ENCODE measurements around the gene RASGRF2.

RASGRF2 gene

DNA sequence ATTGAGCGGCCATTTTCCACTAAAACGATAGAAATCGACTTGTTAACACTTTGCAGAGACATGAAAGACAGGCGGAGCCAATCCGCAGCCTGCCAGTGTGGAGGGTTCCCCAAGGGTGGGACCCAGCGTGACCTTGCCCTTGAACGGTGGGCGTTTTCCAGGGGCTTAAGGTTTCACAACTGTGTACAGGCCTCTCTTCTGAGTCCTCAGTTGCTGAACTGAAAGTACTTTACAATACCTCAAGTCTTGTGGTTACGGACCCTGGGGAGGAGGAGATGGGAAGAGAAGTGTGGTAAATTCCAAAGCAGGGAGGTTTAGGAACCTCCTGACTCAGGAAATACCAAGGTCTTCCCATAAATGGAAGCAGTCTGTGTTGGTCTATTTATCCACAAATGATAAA is 204.8 kb downstream of the RASGRF2 start:
- TF ChIP-seq, protein P1, sequence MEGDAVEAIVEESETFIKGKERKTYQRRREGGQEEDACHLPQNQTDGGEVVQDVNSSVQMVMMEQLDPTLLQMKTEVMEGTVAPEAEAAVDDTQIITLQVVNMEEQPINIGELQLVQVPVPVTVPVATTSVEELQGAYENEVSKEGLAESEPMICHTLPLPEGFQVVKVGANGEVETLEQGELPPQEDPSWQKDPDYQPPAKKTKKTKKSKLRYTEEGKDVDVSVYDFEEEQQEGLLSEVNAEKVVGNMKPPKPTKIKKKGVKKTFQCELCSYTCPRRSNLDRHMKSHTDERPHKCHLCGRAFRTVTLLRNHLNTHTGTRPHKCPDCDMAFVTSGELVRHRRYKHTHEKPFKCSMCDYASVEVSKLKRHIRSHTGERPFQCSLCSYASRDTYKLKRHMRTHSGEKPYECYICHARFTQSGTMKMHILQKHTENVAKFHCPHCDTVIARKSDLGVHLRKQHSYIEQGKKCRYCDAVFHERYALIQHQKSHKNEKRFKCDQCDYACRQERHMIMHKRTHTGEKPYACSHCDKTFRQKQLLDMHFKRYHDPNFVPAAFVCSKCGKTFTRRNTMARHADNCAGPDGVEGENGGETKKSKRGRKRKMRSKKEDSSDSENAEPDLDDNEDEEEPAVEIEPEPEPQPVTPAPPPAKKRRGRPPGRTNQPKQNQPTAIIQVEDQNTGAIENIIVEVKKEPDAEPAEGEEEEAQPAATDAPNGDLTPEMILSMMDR (IDR thresholded peaks at IDR 0.05): no peak
- Histone ChIP-seq H3K9me3 (no peaks in the 10 kb centered on the region), H3K4me1 (ENCODE audit: control insufficient read depth in 1 of 2, insufficient read depth in 1 of 2, low read depth in 1 of 2, low read length in 1 of 2) (no peaks in the 10 kb centered on the region), H3K27ac (no peak overlapping the region), H3K36me3 (no peaks in the 10 kb centered on the region), H3K4me3 (ENCODE audit: low read depth in 1 of 2, low read length in 1 of 2) (no peak overlapping the region), H3K27me3 (no peaks in the 10 kb centered on the region)

DNA sequence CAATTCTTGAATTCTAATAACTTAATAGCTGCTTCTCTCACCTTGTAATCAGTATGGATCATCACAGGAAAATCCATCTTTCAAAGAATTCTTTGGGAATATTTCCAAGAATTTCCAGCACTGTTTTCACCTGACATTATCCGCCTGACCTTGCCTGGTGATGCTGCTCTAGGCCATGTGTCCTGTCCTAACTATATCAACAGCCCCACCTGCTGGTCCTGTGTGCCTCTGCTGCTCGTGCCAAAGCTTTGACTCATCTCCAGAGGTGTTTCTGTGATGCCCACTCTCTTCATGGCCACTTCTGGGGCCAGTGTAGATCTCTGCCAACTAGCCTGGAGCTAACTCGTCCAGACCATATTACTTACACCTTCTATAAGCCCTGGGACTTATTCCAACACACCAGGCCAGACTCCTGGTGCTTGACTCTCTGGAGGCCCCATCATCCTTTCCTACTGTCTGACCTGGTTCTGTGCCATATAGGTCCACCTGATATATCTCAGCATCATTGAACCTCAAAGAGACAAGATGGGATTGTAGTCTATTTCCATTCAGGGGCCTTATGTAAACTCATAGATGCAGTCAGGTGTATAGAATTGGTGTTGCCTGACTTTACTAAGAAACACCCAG is 205.4 kb downstream of the RASGRF2 start:
- no peaks in the 10 kb centered on the region for H3K9me3 ChIP-seq
- TF ChIP-seq, protein P1 (IDR thresholded peaks at IDR 0.05): no peak
- H3K27me3 ChIP-seq: no peaks in the 10 kb centered on the region

DNA sequence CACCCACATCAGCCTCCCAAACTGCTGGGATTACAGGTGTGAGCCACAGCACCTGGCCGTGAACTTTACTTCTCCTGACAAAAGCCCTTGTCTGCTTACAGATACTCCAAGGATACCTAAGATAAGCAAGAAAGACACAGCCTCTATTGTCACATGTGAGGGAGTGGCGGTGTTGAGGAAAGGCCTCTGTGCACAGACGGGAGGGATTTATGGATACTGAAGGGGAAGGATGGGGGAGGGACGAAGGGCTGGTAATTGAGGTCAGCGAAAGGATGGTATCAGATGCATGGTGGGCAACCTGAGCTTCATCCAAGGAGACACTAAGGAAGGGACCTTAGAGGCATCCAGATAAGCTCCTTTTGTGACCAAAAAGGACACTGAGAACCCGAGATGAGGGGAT is 206.3 kb downstream of the RASGRF2 start:
- Histone ChIP-seq H3K36me3 (no peaks in the 10 kb centered on the region), H3K4me1 (ENCODE audit: control insufficient read depth in 1 of 2, insufficient read depth in 1 of 2, low read depth in 1 of 2, low read length in 1 of 2) (no peaks in the 10 kb centered on the region), H3K27ac (no peak overlapping the region), H3K9me3 (no peaks in the 10 kb centered on the region), H3K4me3 (ENCODE audit: low read depth in 1 of 2, low read length in 1 of 2) (no peak overlapping the region), H3K27me3 (no peaks in the 10 kb centered on the region)
- TF ChIP-seq, protein P1 (IDR thresholded peaks at IDR 0.05): no peak

More for the DNA sequence above, 205.4 kb downstream of the RASGRF2 start:
- Histone ChIP-seq H3K36me3 (no peaks in the 10 kb centered on the region), H3K4me1 (ENCODE audit: control insufficient read depth in 1 of 2, insufficient read depth in 1 of 2, low read depth in 1 of 2, low read length in 1 of 2) (no peaks in the 10 kb centered on the region), H3K27ac (no peak overlapping the region), H3K4me3 (ENCODE audit: low read depth in 1 of 2, low read length in 1 of 2) (no peak overlapping the region)

DNA sequence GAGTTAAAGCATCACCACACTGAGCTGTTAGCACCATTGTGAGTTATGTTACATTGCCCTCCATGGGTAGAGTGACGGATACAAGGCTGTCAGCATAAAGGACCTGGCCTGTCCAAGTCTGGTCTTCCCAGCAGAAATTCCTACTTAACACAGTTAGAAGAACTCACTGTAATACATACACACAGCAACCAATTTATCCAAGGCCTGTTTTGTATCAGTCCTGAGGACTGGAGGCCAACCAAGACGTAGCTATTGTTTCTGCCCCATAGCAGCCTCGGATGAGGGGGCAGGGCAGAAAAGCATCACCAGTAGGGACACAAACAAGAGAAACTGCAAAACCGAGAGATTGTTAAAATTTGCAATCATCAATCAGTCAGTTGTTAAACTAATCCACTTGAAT is 206.9 kb downstream of the RASGRF2 start:
- Histone ChIP-seq H3K9me3 (no peaks in the 10 kb centered on the region), H3K4me1 (ENCODE audit: control insufficient read depth in 1 of 2, insufficient read depth in 1 of 2, low read depth in 1 of 2, low read length in 1 of 2) (no peaks in the 10 kb centered on the region), H3K27ac (no peak overlapping the region)

DNA sequence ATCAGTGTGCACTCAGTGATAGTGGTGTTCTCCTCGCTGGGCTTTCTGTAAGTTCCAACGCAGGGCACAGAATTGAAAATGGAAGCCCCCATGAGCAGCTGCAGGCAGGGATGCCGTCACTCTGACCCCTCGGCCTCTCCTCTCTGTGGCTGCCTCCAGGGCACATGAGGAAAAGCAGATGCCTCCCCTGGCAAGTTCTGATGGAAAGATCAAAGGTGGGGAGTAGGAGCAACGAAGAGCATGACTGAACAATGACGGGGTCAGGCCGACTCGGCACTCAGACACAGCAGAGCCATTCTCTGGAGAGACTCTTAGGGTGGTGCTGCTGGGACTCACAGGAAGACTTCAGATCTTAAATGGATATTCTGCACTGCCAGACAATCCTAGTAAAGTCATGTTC is 207.4 kb downstream of the RASGRF2 start:
- no peaks in the 10 kb centered on the region for H3K36me3 ChIP-seq
- TF ChIP-seq, protein P1 (IDR thresholded peaks at IDR 0.05): no peak
- no peak overlapping the region for H3K27ac ChIP-seq
- no peaks in the 10 kb centered on the region for H3K9me3 ChIP-seq
- no peaks in the 10 kb centered on the region for H3K27me3 ChIP-seq
- H3K4me3 ChIP-seq (ENCODE audit: low read depth in 1 of 2, low read length in 1 of 2): no peak overlapping the region
- no peaks in the 10 kb centered on the region for H3K4me1 ChIP-seq (ENCODE audit: control insufficient read depth in 1 of 2, insufficient read depth in 1 of 2, low read depth in 1 of 2, low read length in 1 of 2)

More for the DNA sequence above, 206.9 kb downstream of the RASGRF2 start:
- TF ChIP-seq, protein P1 (IDR thresholded peaks at IDR 0.05): no peak
- Histone ChIP-seq H3K27me3 (no peaks in the 10 kb centered on the region), H3K36me3 (no peaks in the 10 kb centered on the region), H3K4me3 (ENCODE audit: low read depth in 1 of 2, low read length in 1 of 2) (no peak overlapping the region)
